ENCODE measurements around the gene RIPOR3. TPM values are rescaled to one million over a fixed set of nuclear protein-coding genes. Genes with fewer than 3 reads are reported as not detected.

Gene RIPOR3
- total and polyA plus RNA-seq, 2 donors from 2014 or later, result 10.5 to 14.6 TPM

DNA sequence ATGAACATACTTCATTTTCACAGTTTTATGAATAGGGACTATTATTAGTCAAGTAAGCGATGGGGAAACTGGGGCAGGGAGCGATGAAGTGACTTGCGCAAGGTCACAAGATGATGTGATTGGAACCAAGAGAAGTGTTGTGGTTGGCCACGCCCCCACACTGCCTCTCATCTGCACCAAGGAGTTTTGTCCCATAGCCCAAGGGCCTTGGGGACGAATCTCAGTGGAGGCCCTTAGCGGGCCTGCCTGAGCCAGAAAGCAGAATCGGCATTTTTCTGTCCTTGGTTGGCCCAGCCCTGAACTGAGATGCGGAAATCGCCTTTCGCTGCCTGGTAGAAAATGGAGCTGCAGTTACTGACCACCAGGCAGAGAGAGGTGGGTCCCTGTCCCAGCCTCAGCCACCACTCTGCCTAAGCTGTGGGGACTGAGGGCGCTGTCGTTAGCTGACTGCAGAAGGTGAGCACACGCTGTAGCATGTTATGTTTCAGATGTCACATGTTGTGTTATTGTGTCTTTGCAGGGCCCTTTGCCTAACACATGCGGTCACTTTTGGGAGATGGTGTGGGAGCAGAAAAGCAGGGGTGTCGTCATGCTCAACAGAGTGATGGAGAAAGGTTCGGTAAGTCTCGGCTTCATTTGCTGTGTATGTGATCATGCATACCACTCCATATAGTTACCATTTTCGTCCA, 123.3 kb downstream of the RIPOR3 start:
- Histone ChIP-seq H3K36me3 (ENCODE audit: control insufficient read depth in 2 of 3, insufficient read depth in 3 of 3, low read length in 3 of 3) (peaks cover 2 to 25% (median 23%) of the 10 kb centered on the region in 3 donors), H3K4me1 (ENCODE audit: control insufficient read depth in 2 of 3, insufficient read depth in 2 of 3, low read depth in 1 of 3, low read length in 3 of 3) (peaks cover 0 to 20% (median 4%) of the 10 kb centered on the region in 3 donors), H3K27ac (ENCODE audit: low read depth in 2 of 2, low read length in 2 of 2) (no peak overlapping the region), H3K9ac (ENCODE audit: low read length in 3 of 3) (no peak overlapping the region), H3K4me3 (ENCODE audit: low read length in 3 of 3) (no peak overlapping the region), H3K27me3 (ENCODE audit: control insufficient read depth, insufficient read depth, low read length) (no peaks in the 10 kb centered on the region), H3K9me3 (ENCODE audit: control insufficient read depth in 2 of 3, insufficient read depth in 1 of 3, low read length in 3 of 3) (no peaks in the 10 kb centered on the region)
- intact Hi-C loops (cut with DNase I), result no loop called here
- FAIRE-seq (no peak), DNase-seq (no peak)
- TF ChIP-seq, protein P1, sequence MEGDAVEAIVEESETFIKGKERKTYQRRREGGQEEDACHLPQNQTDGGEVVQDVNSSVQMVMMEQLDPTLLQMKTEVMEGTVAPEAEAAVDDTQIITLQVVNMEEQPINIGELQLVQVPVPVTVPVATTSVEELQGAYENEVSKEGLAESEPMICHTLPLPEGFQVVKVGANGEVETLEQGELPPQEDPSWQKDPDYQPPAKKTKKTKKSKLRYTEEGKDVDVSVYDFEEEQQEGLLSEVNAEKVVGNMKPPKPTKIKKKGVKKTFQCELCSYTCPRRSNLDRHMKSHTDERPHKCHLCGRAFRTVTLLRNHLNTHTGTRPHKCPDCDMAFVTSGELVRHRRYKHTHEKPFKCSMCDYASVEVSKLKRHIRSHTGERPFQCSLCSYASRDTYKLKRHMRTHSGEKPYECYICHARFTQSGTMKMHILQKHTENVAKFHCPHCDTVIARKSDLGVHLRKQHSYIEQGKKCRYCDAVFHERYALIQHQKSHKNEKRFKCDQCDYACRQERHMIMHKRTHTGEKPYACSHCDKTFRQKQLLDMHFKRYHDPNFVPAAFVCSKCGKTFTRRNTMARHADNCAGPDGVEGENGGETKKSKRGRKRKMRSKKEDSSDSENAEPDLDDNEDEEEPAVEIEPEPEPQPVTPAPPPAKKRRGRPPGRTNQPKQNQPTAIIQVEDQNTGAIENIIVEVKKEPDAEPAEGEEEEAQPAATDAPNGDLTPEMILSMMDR (IDR thresholded peaks at IDR 0.05; ENCODE audit: borderline replicate concordance, extremely low read depth, insufficient read depth), result no peak

DNA sequence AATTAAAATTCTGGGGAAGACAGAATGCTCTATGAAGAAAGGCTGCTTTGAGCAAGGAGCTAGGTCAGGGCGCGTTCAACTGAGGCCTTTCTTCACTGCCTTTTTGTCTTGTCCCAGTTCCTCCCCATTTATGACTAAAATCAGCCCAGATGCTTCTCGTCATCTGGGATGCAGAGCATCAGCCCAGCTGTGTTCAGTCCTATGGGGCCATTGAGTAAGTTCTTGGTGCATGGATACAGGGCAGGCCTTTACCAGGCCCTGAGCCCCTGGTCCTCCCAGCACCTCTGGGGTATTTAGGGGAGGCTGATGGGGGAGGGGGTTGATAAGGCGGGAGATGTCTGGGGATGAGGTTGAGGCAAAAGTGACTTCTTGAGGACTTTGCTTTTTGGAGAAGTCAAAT, 125.5 kb downstream of the RIPOR3 start:
- DNase-seq, result peak in 1 of 5 donors; percentile 67

DNA sequence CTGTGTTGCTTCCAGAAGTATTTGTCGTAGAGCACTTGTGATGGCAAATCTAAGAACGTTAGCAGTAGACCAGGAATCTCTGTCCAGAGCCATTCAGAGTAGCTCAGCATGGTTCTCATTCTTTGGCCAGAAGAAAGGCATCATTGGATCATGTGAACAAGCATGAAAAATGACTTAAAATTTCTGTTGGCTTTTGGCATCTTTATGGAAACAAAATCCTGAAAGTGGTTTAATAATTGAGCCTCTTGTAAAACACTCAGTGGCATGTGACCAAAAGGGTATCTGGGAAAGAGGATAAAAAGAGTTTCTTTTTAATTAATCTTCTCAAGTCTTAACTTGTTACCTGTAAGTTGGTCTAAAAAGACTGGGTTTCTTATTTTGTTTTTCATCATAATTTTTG, 126.0 kb downstream of the RIPOR3 start:
- FAIRE-seq (no peak), DNase-seq (no peak)
- Histone ChIP-seq H3K36me3 (ENCODE audit: control insufficient read depth in 2 of 3, insufficient read depth in 3 of 3, low read length in 3 of 3) (peaks cover 2 to 40% (median 27%) of the 10 kb centered on the region in 3 donors), H3K4me3 (ENCODE audit: low read length in 3 of 3) (no peak overlapping the region), H3K9me3 (ENCODE audit: control insufficient read depth in 2 of 3, insufficient read depth in 1 of 3, low read length in 3 of 3) (no peaks in the 10 kb centered on the region), H3K4me1 (ENCODE audit: control insufficient read depth in 2 of 3, insufficient read depth in 2 of 3, low read depth in 1 of 3, low read length in 3 of 3) (peaks cover 0 to 14% (median 12%) of the 10 kb centered on the region in 3 donors), H3K9ac (ENCODE audit: low read length in 3 of 3) (no peak overlapping the region), H3K27me3 (ENCODE audit: control insufficient read depth, insufficient read depth, low read length) (no peaks in the 10 kb centered on the region), H3K27ac (ENCODE audit: low read depth in 2 of 2, low read length in 2 of 2) (peak overlapping the region in 1 of 2 donors; percentile 8)
- TF ChIP-seq, protein P1 (IDR thresholded peaks at IDR 0.05; ENCODE audit: borderline replicate concordance, extremely low read depth, insufficient read depth), result no peak
- intact Hi-C loops (cut with DNase I), result no loop called here

More for the DNA sequence above, 125.5 kb downstream of the RIPOR3 start:
- TF ChIP-seq, protein P1 (IDR thresholded peaks at IDR 0.05; ENCODE audit: borderline replicate concordance, extremely low read depth, insufficient read depth), result no peak
- Histone ChIP-seq H3K9me3 (ENCODE audit: control insufficient read depth in 2 of 3, insufficient read depth in 1 of 3, low read length in 3 of 3) (no peaks in the 10 kb centered on the region), H3K36me3 (ENCODE audit: control insufficient read depth in 2 of 3, insufficient read depth in 3 of 3, low read length in 3 of 3) (peaks cover 2 to 40% (median 27%) of the 10 kb centered on the region in 3 donors), H3K4me3 (ENCODE audit: low read length in 3 of 3) (no peak overlapping the region), H3K27ac (ENCODE audit: low read depth in 2 of 2, low read length in 2 of 2) (no peak overlapping the region), H3K9ac (ENCODE audit: low read length in 3 of 3) (no peak overlapping the region), H3K4me1 (ENCODE audit: control insufficient read depth in 2 of 3, insufficient read depth in 2 of 3, low read depth in 1 of 3, low read length in 3 of 3) (peaks cover 0 to 13% (median 12%) of the 10 kb centered on the region in 3 donors), H3K27me3 (ENCODE audit: control insufficient read depth, insufficient read depth, low read length) (no peaks in the 10 kb centered on the region)
- intact Hi-C loops (cut with DNase I), result no loop called here
- no peak for FAIRE-seq

All from kidney (tissue), 14 donors.